NCI-H82 treated with DMSO at 0.1 percent for 48 hours (cell line): Measurements from ENCODE around the gene CASP6.
A peak's percentile ranks its signal among the peaks of the same experiment; 100 is the strongest.

ENCODE experiments used
- DNase-seq: peaks from one replicate; lab custom pipeline; 2025; ENCODE audit not compliant: unreplicated experiment; lab: John Stamatoyannopoulos, UW

The CASP6 gene

GRCh38 chr4:109702950-109703663 lies at the start of gene CASP6:
CASP6 (minus strand) TSS chr4:109703445; CDS start chr4:109703395, 50 bp downstream.
- DNase-seq = peak; percentile 46

GRCh38 chr4:109752525-109752924 lies 49.3 kb upstream of the CASP6 start:
- no peak for DNase-seq

GRCh38 chr4:109751852-109752251 lies 48.6 kb upstream of the CASP6 start:
- peak; percentile 43 for DNase-seq

GRCh38 chr4:109750652-109751244 lies 47.5 kb upstream of the CASP6 start:
- no peak for DNase-seq

- DNase-seq = no peak
These were observed 46.3 kb upstream of the CASP6 start for GRCh38 chr4:109749388-109750082.

- no peak for DNase-seq
These were observed 44.9 kb upstream of the CASP6 start for GRCh38 chr4:109748114-109748513.

GRCh38 chr4:109746728-109747127 lies 43.5 kb upstream of the CASP6 start:
- no peak for DNase-seq

GRCh38 chr4:109745830-109746229 lies 42.6 kb upstream of the CASP6 start:
- no peak for DNase-seq

- no peak for DNase-seq
These were observed 36.3 kb upstream of the CASP6 start for GRCh38 chr4:109739547-109739946.

- DNase-seq = no peak
These were observed 35.0 kb upstream of the CASP6 start for GRCh38 chr4:109738104-109738872.

GRCh38 chr4:109735566-109736365 lies 32.5 kb upstream of the CASP6 start:
- DNase-seq = peak; percentile 74

GRCh38 chr4:109733728-109734127 lies 30.5 kb upstream of the CASP6 start:
- no peak for DNase-seq

- no peak for DNase-seq
These were observed 27.6 kb upstream of the CASP6 start for GRCh38 chr4:109730619-109731545.

GRCh38 chr4:109729718-109730618 lies 26.7 kb upstream of the CASP6 start, which contains the start of gene PLA2G12A:
PLA2G12A (minus strand) TSS chr4:109730070; CDS start chr4:109729809, 261 bp downstream.
- DNase-seq = no peak

- no peak for DNase-seq
These were observed 26.0 kb upstream of the CASP6 start for GRCh38 chr4:109729117-109729717.

- DNase-seq = no peak
These were observed 25.1 kb upstream of the CASP6 start for GRCh38 chr4:109728385-109728784.

- no peak for DNase-seq
These were observed 19.9 kb upstream of the CASP6 start for GRCh38 chr4:109723110-109723509.

- DNase-seq = no peak
These were observed 19.1 kb upstream of the CASP6 start for GRCh38 chr4:109722357-109722756.
